Left hindlimb (tissue), 1 donor: ENCODE measurements around the gene KIF24.
"Not testable (repeated sequence)": the region's sequence is repeated elsewhere in the genome, so short reads cannot be mapped to it uniquely, and the experiment has no call there.

Experiments
- DNase-seq: peaks from one replicate; pipeline ENCODE4 v3.0.0-alpha.2; 2018

Gene KIF24

DNA sequence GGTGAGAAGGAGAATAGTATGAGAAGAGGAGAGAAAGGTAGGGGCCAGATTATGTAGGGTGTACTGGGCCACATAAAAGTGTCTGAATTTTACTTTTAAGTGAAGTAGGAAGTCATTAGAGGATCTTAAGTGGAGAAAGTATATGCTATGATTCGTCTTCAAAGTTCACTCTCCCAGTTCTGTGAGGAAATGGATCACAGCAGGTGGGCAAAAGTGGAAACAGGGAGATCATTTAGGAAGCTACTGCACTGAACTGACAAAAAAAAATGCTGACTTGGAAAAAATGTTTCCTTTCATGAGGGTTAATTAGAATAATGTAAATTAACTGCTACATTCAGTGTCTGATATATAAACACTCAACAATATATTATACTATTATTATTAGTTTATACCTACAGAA lies 2.4 kb downstream of the KIF24 start:
- no peak for DNase-seq

- no peak for DNase-seq
These were observed 6.0 kb downstream of the KIF24 start for GRCh38 chr9:34322899-34323591.

- no peak for DNase-seq
These were observed 7.6 kb downstream of the KIF24 start for GRCh38 chr9:34321451-34321850.

DNA sequence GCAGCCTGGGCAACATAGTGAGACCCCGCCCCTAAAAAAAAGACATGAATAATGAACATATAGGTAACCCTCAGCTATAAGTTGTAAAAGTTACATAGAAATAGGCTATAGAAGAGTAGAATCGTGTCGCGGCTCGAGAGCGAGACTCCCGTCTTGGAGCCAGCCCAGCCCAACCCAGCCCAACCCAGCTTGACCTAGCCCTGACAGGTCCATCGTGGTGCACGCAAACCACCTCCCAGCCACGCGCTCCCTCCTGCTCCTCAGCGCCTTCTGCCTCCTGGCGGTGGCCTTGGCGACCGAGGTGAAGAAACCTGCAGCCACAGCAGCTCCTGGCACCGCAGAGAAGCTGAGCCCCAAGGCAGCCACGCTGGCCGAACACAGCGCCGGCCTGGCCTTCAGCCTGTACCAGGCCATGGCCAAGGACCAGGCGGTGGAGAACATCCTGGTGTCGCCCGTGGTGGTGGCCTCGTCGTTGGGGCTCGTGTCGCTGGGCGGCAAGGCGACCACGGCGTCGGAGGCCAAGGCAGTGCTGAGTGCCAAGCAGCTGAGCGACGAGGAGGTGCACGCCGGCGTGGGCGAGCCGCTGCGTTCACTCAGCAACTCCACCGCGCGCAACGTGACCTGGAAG lies 10.8 kb downstream of the KIF24 start:
- DNase-seq, result no peak

GRCh38 chr9:34317436-34317835 lies 11.6 kb downstream of the KIF24 start:
- DNase-seq, result no peak

- DNase-seq, result no peak
These were observed 17.4 kb downstream of the KIF24 start for GRCh38 chr9:34311499-34312185.

GRCh38 chr9:34310215-34310614 lies 18.9 kb downstream of the KIF24 start:
- no peak for DNase-seq

- not testable (repeated sequence) for DNase-seq
These were observed 20.8 kb downstream of the KIF24 start for GRCh38 chr9:34308316-34308715.

GRCh38 chr9:34301064-34301463 lies 28.0 kb downstream of the KIF24 start:
- not testable (repeated sequence) for DNase-seq

- DNase-seq, result no peak
These were observed 36.5 kb downstream of the KIF24 start for GRCh38 chr9:34292552-34292951.

- DNase-seq, result no peak
These were observed 37.6 kb downstream of the KIF24 start for GRCh38 chr9:34291423-34291822.

DNA sequence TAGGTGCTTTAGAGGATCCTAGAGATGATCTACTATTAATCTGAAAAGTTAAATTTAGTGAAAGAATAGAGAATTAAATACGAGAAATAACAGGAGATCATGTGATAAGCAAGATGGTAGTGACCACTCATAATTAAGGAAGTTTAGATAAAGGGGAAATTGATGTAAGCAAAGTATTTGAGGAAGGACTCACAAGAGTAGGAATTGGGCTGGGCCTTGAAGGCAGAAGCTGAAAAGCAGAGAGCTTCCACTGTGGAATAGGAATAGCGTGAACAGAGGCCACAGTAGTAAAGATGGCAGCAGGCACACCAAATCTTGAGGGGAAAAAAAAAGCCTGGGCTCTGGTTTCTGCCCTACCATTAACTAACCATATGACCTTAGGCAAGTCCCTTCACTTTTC lies 38.0 kb downstream of the KIF24 start:
- DNase-seq, result no peak

DNA sequence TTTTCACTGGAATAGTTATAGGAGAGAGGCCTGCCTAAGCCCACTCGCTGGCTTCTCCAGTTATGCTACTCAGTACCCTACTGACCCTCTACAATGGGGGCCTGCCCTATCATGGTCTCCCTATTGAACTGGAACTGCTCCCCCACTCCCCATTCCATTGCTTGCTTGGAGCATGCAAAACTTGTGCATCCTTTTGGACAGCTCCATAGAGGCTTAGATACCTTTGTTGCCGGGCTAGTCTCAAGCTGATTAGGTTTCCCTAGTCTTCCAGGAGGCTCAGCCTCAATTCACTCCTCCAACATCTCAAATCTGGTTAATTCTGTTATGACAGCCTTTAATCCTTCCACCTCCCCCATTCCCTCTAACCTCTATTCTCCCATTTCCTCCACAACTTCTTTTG lies 39.9 kb downstream of the KIF24 start:
- DNase-seq, result no peak

DNA sequence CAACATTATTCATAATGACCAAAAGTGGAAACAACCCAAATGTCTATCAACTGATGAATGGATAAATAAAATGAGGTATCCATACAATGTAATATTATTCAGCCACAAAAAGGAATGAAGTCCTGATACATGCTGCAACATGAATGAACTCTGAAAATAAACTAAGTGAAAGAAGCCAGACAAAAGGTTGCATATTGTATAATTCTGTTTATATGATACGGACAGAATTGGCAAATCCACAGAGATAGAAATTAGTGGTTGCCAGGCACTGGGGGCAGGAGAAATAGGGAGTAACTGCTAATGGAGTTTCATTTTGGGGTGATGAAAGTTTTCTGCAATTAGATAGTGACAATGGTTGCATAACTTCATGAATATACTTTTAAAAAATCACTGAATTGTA lies 47.0 kb downstream of the KIF24 start:
- no peak for DNase-seq

GRCh38 chr9:34279411-34279810 lies 49.7 kb downstream of the KIF24 start:
- DNase-seq, result no peak
